NCI-H2029 (cell line): Measurements from ENCODE around the gene SNW1.
"Not testable (repeated sequence)": the region's sequence is repeated elsewhere in the genome, so short reads cannot be mapped to it uniquely, and the experiment has no call there.

Source experiments
- DNase-seq: peaks from one replicate; lab custom pipeline; 2025; lab: John Stamatoyannopoulos, UW

SNW1 gene

GRCh38 chr14:77747425-77747824 lies 13.5 kb downstream of the SNW1 start:
- DNase-seq = not testable (repeated sequence)

GRCh38 chr14:77746064-77746702 lies 14.8 kb downstream of the SNW1 start:
- DNase-seq = no peak

- no peak for DNase-seq
Measured at GRCh38 chr14:77741438-77741837, 19.5 kb downstream of the SNW1 start.

GRCh38 chr14:77738559-77739250 lies 22.3 kb downstream of the SNW1 start:
- no peak for DNase-seq

GRCh38 chr14:77730976-77731497 lies 29.9 kb downstream of the SNW1 start:
- DNase-seq = no peak

GRCh38 chr14:77722301-77722700 lies 38.7 kb downstream of the SNW1 start:
- DNase-seq = no peak

GRCh38 chr14:77721437-77721836 lies 39.5 kb downstream of the SNW1 start:
- DNase-seq = no peak

GRCh38 chr14:77717608-77718305 lies 43.2 kb downstream of the SNW1 start:
- no peak for DNase-seq

- DNase-seq = no peak
Measured at GRCh38 chr14:77714926-77715325, 46.0 kb downstream of the SNW1 start.

GRCh38 chr14:77710364-77710763 lies 50.6 kb downstream of the SNW1 start:
- no peak for DNase-seq

GRCh38 chr14:77709412-77709811 lies 51.5 kb downstream of the SNW1 start:
- DNase-seq = no peak

GRCh38 chr14:77708749-77709148 lies 52.2 kb downstream of the SNW1 start:
- no peak for DNase-seq

GRCh38 chr14:77707724-77708408 lies 53.1 kb downstream of the SNW1 start, which contains the start of the genes ALKBH1 and SLIRP:
Gene ALKBH1, minus strand, starts transcription at chr14:77708023. Its CDS starts 19 bp downstream, at chr14:77708004.
Gene SLIRP, plus strand, starts transcription at chr14:77708103. Its CDS starts 9 bp downstream, at chr14:77708112.
- DNase-seq = peak; percentile 70

GRCh38 chr14:77707355-77707723 lies 53.6 kb downstream of the SNW1 start:
- DNase-seq = no peak

GRCh38 chr14:77691259-77691658 lies 69.7 kb downstream of the SNW1 start:
- no peak for DNase-seq

- DNase-seq = no peak
Measured at GRCh38 chr14:77682158-77682553, 78.8 kb downstream of the SNW1 start.

GRCh38 chr14:77681196-77682157 lies 79.5 kb downstream of the SNW1 start:
- peak; percentile 7 for DNase-seq

- DNase-seq = no peak
Measured at GRCh38 chr14:77674931-77675330, 86.0 kb downstream of the SNW1 start.

GRCh38 chr14:77673193-77673592 lies 87.8 kb downstream of the SNW1 start:
- no peak for DNase-seq
